Neural progenitor cell (in vitro differentiated cells): ENCODE results near the gene IRAK3. TPM values are rescaled to one million over a fixed set of nuclear protein-coding genes. Genes with fewer than 3 reads are reported as not detected.
A peak's percentile ranks its signal among the peaks of the same experiment; 100 is the strongest.
"Not testable (repeated sequence)": the region's sequence is repeated elsewhere in the genome, so short reads cannot be mapped to it uniquely, and the experiment has no call there.

ENCODE experiments used
- DNase-seq: peaks from one replicate; pipeline ENCODE4 v3.0.0-alpha.2; 2016; ENCODE audit warnings: low spot score
- H2AFZ ChIP-seq: fragments of 200-600 bp; sonication (generic); replicated peaks from 2 replicates; pipeline ENCODE4 v1.6.1; 2016; ENCODE audit warnings: antibody characterized with exemption
- H3F3A ChIP-seq: fragments of 200-600 bp; sonication (generic); 2 replicates; pipeline ENCODE4 v1.6.1; 2016; ENCODE audit warnings: antibody characterized with exemption, low read depth
- H3K27ac ChIP-seq: fragments of 200-600 bp; sonication (generic); 2 replicates; pipeline ENCODE4 v1.5.1; 2016; ENCODE audit warnings: mild to moderate bottlenecking
- H3K27me3 ChIP-seq: fragments of 200-600 bp; sonication (generic); 2 replicates; pipeline ENCODE4 v1.6.1; 2016; ENCODE audit warnings: mild to moderate bottlenecking, moderate library complexity
- H3K36me3 ChIP-seq: fragments of 200-600 bp; sonication (generic); 2 replicates; pipeline ENCODE4 v1.5.1; 2016
- H3K4me1 ChIP-seq: fragments of 200-600 bp; sonication (generic); 2 replicates; pipeline ENCODE4 v1.6.1; 2016; ENCODE audit warnings: mixed run types
- H3K4me2 ChIP-seq: fragments of 200-600 bp; sonication (generic); 2 replicates; pipeline ENCODE4 v1.6.1; 2016
- H3K4me3 ChIP-seq: fragments of 200-600 bp; sonication (generic); 2 replicates; pipeline ENCODE4 v1.5.1; 2016
- H3K79me2 ChIP-seq: fragments of 200-600 bp; sonication (generic); 2 replicates; pipeline ENCODE4 v1.6.1; 2016; ENCODE audit warnings: low read depth
- H3K9ac ChIP-seq: fragments of 200-600 bp; sonication (generic); 2 replicates; pipeline ENCODE4 v1.6.1; 2016
- H3K9me3 ChIP-seq: fragments of 200-600 bp; sonication (generic); 2 replicates; pipeline ENCODE4 v1.5.1; 2016; ENCODE audit warnings: low read depth
- H4K20me1 ChIP-seq: fragments of 200-600 bp; sonication (generic); 2 replicates; pipeline ENCODE4 v1.6.1; 2016; ENCODE audit warnings: low read depth
- H3K27ac Mint-ChIP-seq: 3 replicates; pipeline ENCODE4 v1.8.0; 2021; ENCODE audit warnings: mixed read lengths
- H3K27me3 Mint-ChIP-seq: 2 replicates; pipeline ENCODE4 v1.8.0; 2022; ENCODE audit warnings: low read depth, mild to moderate bottlenecking, inconsistent platforms, moderate library complexity, mixed read lengths; ENCODE audit not compliant: insufficient read depth
- H3K36me3 Mint-ChIP-seq: 3 replicates; pipeline ENCODE4 v1.8.0; 2021; ENCODE audit warnings: mixed read lengths
- H3K4me1 Mint-ChIP-seq: 3 replicates; pipeline ENCODE4 v1.8.0; 2021; ENCODE audit warnings: mixed read lengths
- H3K4me3 Mint-ChIP-seq: 3 replicates; pipeline ENCODE4 v1.8.0; 2021; ENCODE audit warnings: mild to moderate bottlenecking, moderate library complexity, mixed read lengths
- H3K9me3 Mint-ChIP-seq: 3 replicates; pipeline ENCODE4 v1.8.0; 2020; ENCODE audit warnings: mixed read lengths
- EZH2 ChIP-seq: fragments of 200-600 bp; sonication (generic); IDR thresholded peaks from 2 replicates; pipeline ENCODE4 v1.6.1; 2017; ENCODE audit warnings: antibody characterized with exemption, mild to moderate bottlenecking, moderate library complexity
- EZH2phosphoT487 ChIP-seq: fragments of 200-600 bp; sonication (generic); IDR thresholded peaks from 2 replicates; pipeline ENCODE4 v1.6.1; 2017; ENCODE audit warnings: antibody characterized with exemption
- total RNA-seq: library from RNA; depleted of rRNA; stranded (reverse); fragments of >200 nt; gene quantifications from 2 replicates; pipeline ENCODE4 v1.2.3, GENCODE V29; 2015; ENCODE audit warnings: low replicate concordance
- TF ChIP-seq, protein P1 (sequence below): fragments of 200-600 bp; sonication (generic); IDR thresholded peaks from 2 replicates; pipeline ENCODE4 v1.5.1; 2017; ENCODE audit warnings: antibody characterized with exemption, mild to moderate bottlenecking

Gene IRAK3
- total RNA-seq, 1 donor from 2014 or later: 3.0 TPM

DNA sequence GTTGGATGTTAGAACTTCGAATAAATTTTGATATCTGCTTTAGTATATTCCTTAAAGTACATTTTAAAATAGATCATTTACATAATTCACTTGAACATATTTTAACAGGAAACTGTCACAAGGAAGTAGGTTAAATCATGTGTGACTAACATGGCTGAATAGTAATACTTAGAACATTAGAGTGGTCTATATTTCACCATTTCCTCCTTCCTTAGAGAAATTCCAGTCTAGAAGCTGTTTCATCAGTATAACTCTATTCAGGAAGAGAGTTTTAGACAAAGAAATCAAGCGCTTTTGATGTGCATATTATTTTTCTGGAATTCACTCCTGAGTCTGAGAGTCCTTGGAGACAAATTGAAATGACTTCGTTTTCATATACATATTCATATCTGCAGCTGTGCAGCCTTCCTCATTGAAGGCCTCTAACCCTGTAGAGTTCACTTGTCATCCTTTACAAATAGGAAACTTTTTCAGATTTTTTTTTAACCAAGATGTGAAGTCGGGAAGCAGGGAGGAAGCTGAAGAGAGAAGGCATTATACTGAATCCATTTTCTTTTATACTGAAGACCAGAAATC is 28.4 kb downstream of the IRAK3 start:
- H3K27me3 ChIP-seq: no peaks in the 10 kb centered on the region
- Mint-ChIP-seq H3K27ac (no peak overlapping the region), H3K4me1 (no peaks in the 10 kb centered on the region), H3K27me3 (no peaks in the 10 kb centered on the region), H3K9me3 (peaks cover 19% of the 10 kb centered on the region), H3K4me3 (no peak overlapping the region), H3K36me3 (no peaks in the 10 kb centered on the region)
- DNase-seq: no peak
- no peak overlapping the region for H3K9ac ChIP-seq
- H3K36me3 ChIP-seq: no peaks in the 10 kb centered on the region
- H3K4me1 ChIP-seq: no peaks in the 10 kb centered on the region
- H4K20me1 ChIP-seq: no peaks in the 10 kb centered on the region
- H3K4me2 ChIP-seq: no peak overlapping the region
- no peaks in the 10 kb centered on the region for H3F3A ChIP-seq
- H3K4me3 ChIP-seq: no peak overlapping the region
- no peaks in the 10 kb centered on the region for H3K9me3 ChIP-seq
- no peak for TF ChIP-seq EZH2
- TF ChIP-seq EZH2phosphoT487: no peak
- TF ChIP-seq, protein P1, sequence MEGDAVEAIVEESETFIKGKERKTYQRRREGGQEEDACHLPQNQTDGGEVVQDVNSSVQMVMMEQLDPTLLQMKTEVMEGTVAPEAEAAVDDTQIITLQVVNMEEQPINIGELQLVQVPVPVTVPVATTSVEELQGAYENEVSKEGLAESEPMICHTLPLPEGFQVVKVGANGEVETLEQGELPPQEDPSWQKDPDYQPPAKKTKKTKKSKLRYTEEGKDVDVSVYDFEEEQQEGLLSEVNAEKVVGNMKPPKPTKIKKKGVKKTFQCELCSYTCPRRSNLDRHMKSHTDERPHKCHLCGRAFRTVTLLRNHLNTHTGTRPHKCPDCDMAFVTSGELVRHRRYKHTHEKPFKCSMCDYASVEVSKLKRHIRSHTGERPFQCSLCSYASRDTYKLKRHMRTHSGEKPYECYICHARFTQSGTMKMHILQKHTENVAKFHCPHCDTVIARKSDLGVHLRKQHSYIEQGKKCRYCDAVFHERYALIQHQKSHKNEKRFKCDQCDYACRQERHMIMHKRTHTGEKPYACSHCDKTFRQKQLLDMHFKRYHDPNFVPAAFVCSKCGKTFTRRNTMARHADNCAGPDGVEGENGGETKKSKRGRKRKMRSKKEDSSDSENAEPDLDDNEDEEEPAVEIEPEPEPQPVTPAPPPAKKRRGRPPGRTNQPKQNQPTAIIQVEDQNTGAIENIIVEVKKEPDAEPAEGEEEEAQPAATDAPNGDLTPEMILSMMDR: no peak
- no peaks in the 10 kb centered on the region for H3K79me2 ChIP-seq
- H3K27ac ChIP-seq: no peak overlapping the region
- no peak overlapping the region for H2AFZ ChIP-seq

DNA sequence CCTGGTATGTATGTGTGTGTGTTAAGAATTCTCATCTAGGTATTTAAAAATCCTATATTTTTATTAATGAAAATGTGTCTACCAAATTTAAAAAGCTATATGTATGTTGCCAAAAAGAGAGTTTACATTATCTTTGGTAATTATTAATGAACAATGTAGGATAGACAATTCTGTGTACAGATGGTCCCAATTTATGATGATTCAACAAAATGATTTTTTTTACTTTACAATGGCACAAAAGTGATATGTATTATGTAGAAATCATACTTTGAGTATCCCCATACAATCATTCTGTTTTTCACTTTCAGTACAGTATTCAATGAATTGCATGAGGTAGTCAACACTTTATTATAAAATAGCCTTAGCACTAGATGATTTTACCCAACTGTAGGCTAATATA is 39.4 kb downstream of the IRAK3 start:
- H3K9ac ChIP-seq: no peak overlapping the region
- H3K4me3 ChIP-seq: no peak overlapping the region
- no peak overlapping the region for H3K4me2 ChIP-seq
- no peaks in the 10 kb centered on the region for H4K20me1 ChIP-seq
- peaks cover 3% of the 10 kb centered on the region for H3K27me3 Mint-ChIP-seq
- no peak overlapping the region for H3K27ac Mint-ChIP-seq
- no peaks in the 10 kb centered on the region for H3K36me3 Mint-ChIP-seq
- H3K4me1 ChIP-seq: no peaks in the 10 kb centered on the region
- H3K27me3 ChIP-seq: no peaks in the 10 kb centered on the region
- H3K27ac ChIP-seq: no peak overlapping the region
- H3K9me3 ChIP-seq: no peaks in the 10 kb centered on the region
- H3K9me3 Mint-ChIP-seq: no peaks in the 10 kb centered on the region
- no peaks in the 10 kb centered on the region for H3F3A ChIP-seq
- TF ChIP-seq EZH2 (no peak), EZH2phosphoT487 (no peak)
- TF ChIP-seq, protein P1: no peak
- H2AFZ ChIP-seq: no peak overlapping the region
- no peaks in the 10 kb centered on the region for H3K36me3 ChIP-seq
- no peaks in the 10 kb centered on the region for H3K4me1 Mint-ChIP-seq
- no peak overlapping the region for H3K4me3 Mint-ChIP-seq
- no peaks in the 10 kb centered on the region for H3K79me2 ChIP-seq
- DNase-seq: no peak

DNA sequence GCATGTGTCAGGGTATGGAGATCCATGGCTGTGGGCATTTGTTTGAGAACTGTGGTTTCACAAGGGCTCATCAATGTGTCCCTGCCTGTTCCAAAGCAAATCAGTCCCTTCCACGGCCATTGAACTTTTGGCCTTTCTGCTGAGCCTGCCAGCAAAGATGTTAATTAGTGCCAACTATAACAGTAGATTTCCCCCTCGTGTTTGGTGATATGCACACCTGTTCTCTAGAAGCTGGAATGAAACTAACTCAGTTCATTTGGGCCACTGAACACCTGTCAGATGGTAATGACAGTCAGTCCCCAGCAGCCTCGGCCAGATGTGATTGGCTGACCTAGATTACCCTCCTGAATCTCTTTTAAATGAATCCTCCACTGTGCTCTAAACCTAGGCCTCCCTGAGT is 43.2 kb downstream of the IRAK3 start:
- Histone ChIP-seq H3K4me2 (no peak overlapping the region), H2AFZ (no peak overlapping the region), H3K36me3 (no peaks in the 10 kb centered on the region), H4K20me1 (no peaks in the 10 kb centered on the region), H3K27me3 (peaks cover 17% of the 10 kb centered on the region), H3K4me1 (peaks cover 4% of the 10 kb centered on the region), H3K9ac (no peak overlapping the region), H3K79me2 (no peaks in the 10 kb centered on the region), H3K4me3 (no peak overlapping the region), H3K9me3 (no peaks in the 10 kb centered on the region), H3F3A (peaks cover 18% of the 10 kb centered on the region), H3K27ac (no peak overlapping the region)
- Mint-ChIP-seq H3K4me3 (no peak overlapping the region), H3K36me3 (no peaks in the 10 kb centered on the region), H3K27ac (no peak overlapping the region), H3K9me3 (peaks cover 2% of the 10 kb centered on the region), H3K27me3 (peaks cover 10% of the 10 kb centered on the region), H3K4me1 (peaks cover 7% of the 10 kb centered on the region)
- TF ChIP-seq, protein P1: no peak
- no peak for DNase-seq

DNA sequence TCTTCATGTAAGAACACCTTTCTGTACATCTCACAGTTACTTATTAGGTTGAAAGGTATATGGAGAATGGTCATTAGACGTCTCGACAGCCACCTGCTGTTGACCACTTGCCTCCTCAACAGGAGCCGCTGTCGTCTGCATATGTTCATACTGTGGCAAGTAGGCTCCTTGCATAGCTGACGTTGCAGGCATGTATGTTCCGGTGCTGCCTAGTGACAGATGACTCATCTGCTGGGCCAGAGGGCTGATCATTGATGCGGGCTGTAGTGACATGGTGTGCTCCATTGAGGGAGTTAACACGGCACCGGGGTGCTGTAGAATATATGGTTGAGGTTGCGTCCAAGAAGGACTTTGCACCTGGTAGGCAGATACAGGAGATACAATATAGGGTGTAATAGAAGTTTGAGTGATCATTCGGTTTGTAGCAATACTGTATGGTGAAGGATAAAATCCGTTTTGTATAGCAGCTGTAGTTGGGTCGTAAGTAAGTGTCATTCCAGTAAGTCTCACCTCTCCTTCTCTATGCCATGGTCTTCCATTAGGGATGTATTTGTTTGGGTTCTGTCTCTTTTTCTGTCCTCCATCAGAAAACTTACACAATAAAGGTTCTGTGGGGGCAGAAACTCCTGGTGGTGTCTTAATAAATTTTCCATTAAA is 45.2 kb downstream of the IRAK3 start:
- not testable (repeated sequence) for H3K36me3 Mint-ChIP-seq, H3K4me3 ChIP-seq, H3K79me2 ChIP-seq, H4K20me1 ChIP-seq, H3K9ac ChIP-seq, H3K4me2 ChIP-seq, H3K36me3 ChIP-seq, H3K4me1 Mint-ChIP-seq, H3K9me3 Mint-ChIP-seq, DNase-seq, H3K27ac ChIP-seq, H3K9me3 ChIP-seq, H3K27ac Mint-ChIP-seq, H3K4me1 ChIP-seq, H2AFZ ChIP-seq
- H3K4me3 Mint-ChIP-seq: peak overlapping the region; percentile 60
- H3K27me3 Mint-ChIP-seq: peaks cover 13% of the 10 kb centered on the region
- peaks cover 18% of the 10 kb centered on the region for H3F3A ChIP-seq
- H3K27me3 ChIP-seq: peaks cover 17% of the 10 kb centered on the region
